ENCODE results near the gene MAGI2.
"Not testable (repeated sequence)": the region's sequence is repeated elsewhere in the genome, so short reads cannot be mapped to it uniquely, and the experiment has no call there.

MAGI2 gene

DNA sequence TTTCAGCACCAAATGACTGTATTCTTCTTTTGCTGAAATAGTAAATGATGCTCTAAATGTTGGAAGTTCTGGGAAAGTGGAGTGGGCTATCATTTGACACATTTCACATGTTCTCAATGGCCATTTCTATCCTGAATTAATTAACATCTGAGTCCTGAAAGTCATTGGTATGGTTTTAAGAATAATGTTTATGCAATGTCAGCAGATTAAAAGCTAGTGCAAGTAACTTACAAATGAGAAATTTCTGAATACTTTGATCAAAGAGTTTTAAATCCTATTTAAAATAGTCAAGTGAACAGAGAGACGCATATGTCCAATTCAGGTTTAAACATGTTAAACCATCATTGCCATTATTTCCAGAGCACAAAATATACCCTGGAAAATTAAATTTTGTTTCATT, 1146.8 kb downstream of the MAGI2 start:
- no peak for DNase-seq (ENCODE audit: extremely low spot score)
- ChIA-PET POLR2A (no interaction called here), CTCF (no interaction called here)
- TF ChIP-seq CTCF (IDR thresholded peaks at IDR 0.05; ENCODE audit: control extremely low read depth, extremely low read depth, low read depth, missing control alignments): no peak

DNA sequence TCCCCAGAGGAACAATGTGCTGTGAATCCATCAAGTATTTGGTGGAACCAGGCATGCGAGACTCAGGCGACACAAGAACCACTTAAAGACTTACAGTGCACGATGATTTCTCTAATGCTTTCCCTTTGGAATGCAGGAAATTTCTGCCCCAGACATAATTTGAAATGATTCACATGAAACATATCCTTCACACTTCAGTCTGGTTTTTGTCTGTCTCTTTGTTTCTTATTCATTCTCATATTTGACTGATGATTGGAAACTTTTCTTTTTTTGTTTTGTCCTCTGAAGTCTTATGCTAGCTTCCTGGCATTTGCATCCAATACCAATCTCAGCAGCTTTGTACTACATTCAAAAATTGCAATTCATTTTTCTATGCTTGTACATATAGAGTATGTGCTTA, 1152.1 kb downstream of the MAGI2 start:
- DNase-seq (ENCODE audit: extremely low spot score): no peak
- CTCF ChIA-PET: interaction anchor here (2.5 kb wide), 1 partner anchor 14 kb away, joined by 8 read pairs; no protein-coding TSS in a partner anchor

GRCh38 chr7:78299088-78299487, 1154.4 kb downstream of the MAGI2 start:
- DNase-seq (ENCODE audit: extremely low spot score): no peak
- no peak for TF ChIP-seq CTCF (IDR thresholded peaks at IDR 0.05; ENCODE audit: control extremely low read depth, extremely low read depth, low read depth, missing control alignments)
- ChIA-PET CTCF (no interaction called here), POLR2A (no interaction called here)

More for the DNA sequence above, 1152.1 kb downstream of the MAGI2 start:
- no peak for TF ChIP-seq CTCF (IDR thresholded peaks at IDR 0.05; ENCODE audit: control extremely low read depth, extremely low read depth, low read depth, missing control alignments)
- POLR2A ChIA-PET: no interaction called here

DNA sequence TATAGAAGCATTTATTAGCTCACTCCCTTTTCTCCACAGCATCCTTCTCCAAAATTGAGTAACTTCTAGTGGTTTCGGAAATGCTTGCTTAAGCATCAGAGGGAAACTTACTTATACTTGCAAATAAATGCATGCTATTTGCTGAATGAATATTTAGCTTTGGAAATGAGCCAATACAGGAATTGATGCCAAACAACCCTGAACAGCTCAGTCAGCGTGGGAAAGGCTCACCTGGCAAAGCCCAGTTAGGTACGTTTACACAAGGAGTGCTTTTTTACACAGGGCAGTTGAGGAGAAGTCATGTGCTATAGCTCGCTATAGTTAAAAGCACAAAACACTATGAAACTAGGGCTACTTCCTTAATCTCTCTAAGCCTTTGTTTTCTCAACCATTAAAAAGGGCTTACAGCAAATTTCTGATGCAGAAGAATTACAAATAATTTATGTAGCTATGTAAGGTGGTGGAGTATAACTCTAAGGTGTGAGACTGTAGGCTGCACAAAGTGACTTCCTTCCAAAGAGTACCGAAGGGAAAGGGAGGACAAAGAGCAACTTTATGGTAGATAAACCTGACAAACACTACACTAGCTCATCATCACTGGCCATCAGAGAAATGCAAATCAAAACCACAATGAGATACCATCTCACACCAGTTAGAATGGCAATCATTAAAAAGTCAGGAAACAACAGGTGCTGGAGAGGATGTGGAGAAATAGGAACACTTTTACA, 1156.7 kb downstream of the MAGI2 start:
- no peak for TF ChIP-seq CTCF (IDR thresholded peaks at IDR 0.05; ENCODE audit: control extremely low read depth, extremely low read depth, low read depth, missing control alignments)
- CTCF ChIA-PET: no interaction called here
- no peak for DNase-seq (ENCODE audit: extremely low spot score)
- POLR2A ChIA-PET: no interaction called here

GRCh38 chr7:78296046-78296597, 1157.3 kb downstream of the MAGI2 start:
- ChIA-PET CTCF (no interaction called here), POLR2A (no interaction called here)
- no peak for TF ChIP-seq CTCF (IDR thresholded peaks at IDR 0.05; ENCODE audit: control extremely low read depth, extremely low read depth, low read depth, missing control alignments)
- no peak for DNase-seq (ENCODE audit: extremely low spot score)

DNA sequence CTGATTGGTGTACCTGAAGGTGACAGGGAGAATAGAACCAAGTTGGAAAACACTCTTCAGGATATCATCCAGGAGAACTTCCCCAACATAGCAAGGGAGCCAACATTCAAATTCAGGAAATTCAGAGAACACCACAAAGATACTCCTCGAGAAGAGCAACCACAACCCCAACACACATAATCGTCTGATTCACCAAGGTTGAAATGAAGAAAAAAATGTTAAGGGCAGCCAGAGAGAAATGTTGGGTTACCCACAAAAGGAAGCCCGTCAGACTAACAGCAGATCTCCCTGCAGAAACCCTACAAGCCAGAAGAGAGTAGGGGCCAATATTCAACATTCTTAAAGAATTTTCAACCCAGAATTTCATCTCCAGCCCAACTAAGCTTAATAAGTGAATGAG, 1164.0 kb downstream of the MAGI2 start:
- CTCF ChIA-PET; DNase-seq (ENCODE audit: extremely low spot score); POLR2A ChIA-PET: not testable (repeated sequence)

DNA sequence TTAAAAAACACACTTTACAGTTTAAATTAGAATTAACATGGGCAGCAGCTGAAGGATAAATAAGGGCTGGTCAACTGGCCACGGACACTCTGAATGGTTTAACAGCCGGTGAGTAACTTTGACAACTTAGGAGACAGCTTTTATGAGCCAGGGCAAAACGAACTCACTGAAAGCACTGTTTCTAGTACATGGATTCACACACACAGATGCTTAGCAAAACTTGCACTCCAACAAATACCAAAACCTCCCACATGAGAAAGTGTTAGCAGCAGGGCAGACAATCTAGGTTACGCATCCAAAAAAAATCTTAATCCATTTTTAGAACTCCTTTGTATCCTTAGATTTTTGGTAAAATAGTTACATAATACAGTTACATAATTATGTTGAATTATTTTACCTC, 1168.5 kb downstream of the MAGI2 start:
- TF ChIP-seq CTCF (IDR thresholded peaks at IDR 0.05; ENCODE audit: control extremely low read depth, extremely low read depth, low read depth, missing control alignments): no peak
- ChIA-PET POLR2A (no interaction called here), CTCF (no interaction called here)
- DNase-seq (ENCODE audit: extremely low spot score): no peak
